Brain microvascular endothelial cell (primary cell): ENCODE results near the gene APOA5.

Experiments used
- DNase-seq: peaks from one replicate; pipeline ENCODE4 v3.0.0-alpha.2; 2020
- H3K27ac ChIP-seq: fragments of 250-450 bp; sonication (Bioruptor Pico); 2 replicates; pipeline ENCODE4 v1.5.1; 2020; ENCODE audit warnings: mild to moderate bottlenecking, moderate library complexity
- H3K27me3 ChIP-seq: fragments of 250-450 bp; sonication (Bioruptor Pico); replicated peaks from 2 replicates; pipeline ENCODE4 v1.5.1; 2020; ENCODE audit warnings: mild to moderate bottlenecking
- H3K36me3 ChIP-seq: fragments of 250-450 bp; sonication (Bioruptor Pico); replicated peaks from 2 replicates; pipeline ENCODE4 v1.5.1; 2020; ENCODE audit warnings: mild to moderate bottlenecking
- H3K4me3 ChIP-seq: 2 replicates; pipeline ENCODE4 v1.5.1; 2011; ENCODE audit warnings: low read depth, mild to moderate bottlenecking, control low read depth, low read length, moderate library complexity
- in situ Hi-C: cut with HindIII; loops from 2 replicates; pipeline ENCODE4 v1.10.0; 2017; ENCODE audit warnings: low sequenced_read_pairs, low pct_ligation_motif_present
- TF ChIP-seq, protein P1 (sequence below): IDR thresholded peaks from 2 replicates; pipeline ENCODE4 v1.5.1; 2011; ENCODE audit warnings: low read depth, mild to moderate bottlenecking, moderate library complexity, low read length, control low read depth, inconsistent platforms; ENCODE audit errors: missing control alignments

The APOA5 gene

GRCh38 chr11:116832350-116833290 lies 40.9 kb upstream of the APOA5 start:
- Histone ChIP-seq H3K36me3 (no peaks in the 10 kb centered on the region), H3K27me3 (no peaks in the 10 kb centered on the region), H3K27ac (no peak overlapping the region), H3K4me3 (no peak overlapping the region)
- TF ChIP-seq, protein P1, sequence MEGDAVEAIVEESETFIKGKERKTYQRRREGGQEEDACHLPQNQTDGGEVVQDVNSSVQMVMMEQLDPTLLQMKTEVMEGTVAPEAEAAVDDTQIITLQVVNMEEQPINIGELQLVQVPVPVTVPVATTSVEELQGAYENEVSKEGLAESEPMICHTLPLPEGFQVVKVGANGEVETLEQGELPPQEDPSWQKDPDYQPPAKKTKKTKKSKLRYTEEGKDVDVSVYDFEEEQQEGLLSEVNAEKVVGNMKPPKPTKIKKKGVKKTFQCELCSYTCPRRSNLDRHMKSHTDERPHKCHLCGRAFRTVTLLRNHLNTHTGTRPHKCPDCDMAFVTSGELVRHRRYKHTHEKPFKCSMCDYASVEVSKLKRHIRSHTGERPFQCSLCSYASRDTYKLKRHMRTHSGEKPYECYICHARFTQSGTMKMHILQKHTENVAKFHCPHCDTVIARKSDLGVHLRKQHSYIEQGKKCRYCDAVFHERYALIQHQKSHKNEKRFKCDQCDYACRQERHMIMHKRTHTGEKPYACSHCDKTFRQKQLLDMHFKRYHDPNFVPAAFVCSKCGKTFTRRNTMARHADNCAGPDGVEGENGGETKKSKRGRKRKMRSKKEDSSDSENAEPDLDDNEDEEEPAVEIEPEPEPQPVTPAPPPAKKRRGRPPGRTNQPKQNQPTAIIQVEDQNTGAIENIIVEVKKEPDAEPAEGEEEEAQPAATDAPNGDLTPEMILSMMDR, result no peak
- no peak for DNase-seq
- in situ Hi-C loops, result no loop called here

DNA sequence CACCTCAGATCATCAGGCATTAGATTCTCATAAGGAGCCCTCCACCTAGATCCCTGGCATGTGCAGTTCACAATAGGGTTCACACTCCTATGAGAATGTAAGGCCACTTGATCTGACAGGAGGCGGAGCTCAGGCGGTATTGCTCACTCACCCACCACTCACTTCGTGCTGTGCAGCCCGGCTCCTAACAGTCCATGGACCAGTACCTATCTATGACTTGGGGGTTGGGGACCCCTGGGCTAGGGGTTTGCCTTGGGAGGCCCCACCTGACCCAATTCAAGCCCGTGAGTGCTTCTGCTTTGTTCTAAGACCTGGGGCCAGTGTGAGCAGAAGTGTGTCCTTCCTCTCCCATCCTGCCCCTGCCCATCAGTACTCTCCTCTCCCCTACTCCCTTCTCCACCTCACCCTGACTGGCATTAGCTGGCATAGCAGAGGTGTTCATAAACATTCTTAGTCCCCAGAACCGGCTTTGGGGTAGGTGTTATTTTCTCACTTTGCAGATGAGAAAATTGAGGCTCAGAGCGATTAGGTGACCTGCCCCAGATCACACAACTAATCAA lies 40.2 kb upstream of the APOA5 start:
- H3K27ac ChIP-seq, result no peak overlapping the region
- no peaks in the 10 kb centered on the region for H3K36me3 ChIP-seq
- no peak overlapping the region for H3K4me3 ChIP-seq
- no peak for DNase-seq
- TF ChIP-seq, protein P1, result no peak
- in situ Hi-C loops, result no loop called here
- H3K27me3 ChIP-seq, result no peaks in the 10 kb centered on the region

DNA sequence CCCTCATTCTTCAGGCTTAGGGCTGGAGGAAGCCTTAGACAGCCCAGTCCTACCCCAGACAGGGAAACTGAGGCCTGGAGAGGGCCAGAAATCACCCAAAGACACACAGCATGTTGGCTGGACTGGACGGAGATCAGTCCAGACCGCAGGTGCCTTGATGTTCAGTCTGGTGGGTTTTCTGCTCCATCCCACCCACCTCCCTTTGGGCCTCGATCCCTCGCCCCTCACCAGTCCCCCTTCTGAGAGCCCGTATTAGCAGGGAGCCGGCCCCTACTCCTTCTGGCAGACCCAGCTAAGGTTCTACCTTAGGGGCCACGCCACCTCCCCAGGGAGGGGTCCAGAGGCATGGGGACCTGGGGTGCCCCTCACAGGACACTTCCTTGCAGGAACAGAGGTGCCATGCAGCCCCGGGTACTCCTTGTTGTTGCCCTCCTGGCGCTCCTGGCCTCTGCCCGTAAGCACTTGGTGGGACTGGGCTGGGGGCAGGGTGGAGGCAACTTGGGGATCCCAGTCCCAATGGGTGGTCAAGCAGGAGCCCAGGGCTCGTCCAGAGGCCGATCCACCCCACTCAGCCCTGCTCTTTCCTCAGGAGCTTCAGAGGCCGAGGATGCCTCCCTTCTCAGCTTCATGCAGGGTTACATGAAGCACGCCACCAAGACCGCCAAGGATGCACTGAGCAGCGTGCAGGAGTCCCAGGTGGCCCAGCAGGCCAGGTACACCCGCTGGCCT lies 38.7 kb upstream of the APOA5 start:
- H3K27ac ChIP-seq, result no peak overlapping the region
- TF ChIP-seq, protein P1, result no peak
- in situ Hi-C loops, result no loop called here
- H3K27me3 ChIP-seq, result no peaks in the 10 kb centered on the region
- no peak overlapping the region for H3K4me3 ChIP-seq
- no peaks in the 10 kb centered on the region for H3K36me3 ChIP-seq
- DNase-seq, result no peak

- Histone ChIP-seq H3K4me3 (no peak within 1 kb of the TSS), H3K27ac (no peak within 1 kb of the TSS), H3K27me3 (no peaks in the 10 kb centered on the region), H3K36me3 (no peaks in the 10 kb centered on the region)
- in situ Hi-C loops, result no loop called here
- TF ChIP-seq, protein P1, result no peak
- no peak for DNase-seq
Measured at GRCh38 chr11:116829525-116830183, 38.0 kb upstream of the APOA5 start, which contains the start of gene APOC3. Gene APOC3, plus strand, starts transcription at chr11:116829907. Its CDS starts 676 bp downstream, at chr11:116830583.

- no peak overlapping the region for H3K4me3 ChIP-seq
- no peaks in the 10 kb centered on the region for H3K36me3 ChIP-seq
- TF ChIP-seq, protein P1, result no peak
- in situ Hi-C loops, result no loop called here
- H3K27ac ChIP-seq, result no peak overlapping the region
- H3K27me3 ChIP-seq, result no peaks in the 10 kb centered on the region
- no peak for DNase-seq
Measured at GRCh38 chr11:116828632-116829524, 37.2 kb upstream of the APOA5 start.
